ENCODE measurements around the gene TMEM59L.

DNA sequence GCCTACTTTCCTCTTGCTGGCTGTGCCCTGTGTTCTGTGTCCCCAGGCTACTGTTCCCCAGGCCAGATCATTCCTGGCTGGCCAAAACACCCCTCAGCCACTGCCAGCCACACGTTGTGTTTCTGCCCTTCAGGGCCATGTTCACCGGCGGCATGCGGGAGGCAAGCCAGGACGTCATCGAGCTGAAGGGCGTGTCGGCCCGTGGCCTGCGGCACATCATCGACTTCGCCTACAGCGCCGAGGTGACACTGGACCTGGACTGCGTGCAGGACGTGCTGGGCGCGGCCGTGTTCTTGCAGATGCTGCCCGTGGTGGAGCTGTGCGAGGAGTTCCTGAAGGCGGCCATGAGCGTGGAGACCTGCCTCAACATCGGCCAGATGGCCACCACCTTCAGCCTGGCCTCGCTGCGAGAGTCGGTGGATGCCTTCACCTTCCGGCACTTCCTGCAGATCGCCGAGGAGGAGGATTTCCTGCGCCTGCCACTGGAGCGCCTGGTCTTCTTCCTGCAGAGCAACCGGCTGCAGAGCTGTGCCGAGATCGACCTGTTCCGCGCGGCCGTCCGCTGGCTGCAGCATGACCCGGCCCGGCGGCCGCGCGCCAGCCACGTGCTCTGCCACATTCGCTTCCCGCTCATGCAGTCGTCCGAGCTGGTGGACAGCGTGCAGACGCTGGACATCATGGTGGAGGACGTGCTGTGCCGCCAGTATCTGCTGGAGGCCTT is 55.0 kb downstream of the TMEM59L start:
- TF ChIP-seq, protein P1, sequence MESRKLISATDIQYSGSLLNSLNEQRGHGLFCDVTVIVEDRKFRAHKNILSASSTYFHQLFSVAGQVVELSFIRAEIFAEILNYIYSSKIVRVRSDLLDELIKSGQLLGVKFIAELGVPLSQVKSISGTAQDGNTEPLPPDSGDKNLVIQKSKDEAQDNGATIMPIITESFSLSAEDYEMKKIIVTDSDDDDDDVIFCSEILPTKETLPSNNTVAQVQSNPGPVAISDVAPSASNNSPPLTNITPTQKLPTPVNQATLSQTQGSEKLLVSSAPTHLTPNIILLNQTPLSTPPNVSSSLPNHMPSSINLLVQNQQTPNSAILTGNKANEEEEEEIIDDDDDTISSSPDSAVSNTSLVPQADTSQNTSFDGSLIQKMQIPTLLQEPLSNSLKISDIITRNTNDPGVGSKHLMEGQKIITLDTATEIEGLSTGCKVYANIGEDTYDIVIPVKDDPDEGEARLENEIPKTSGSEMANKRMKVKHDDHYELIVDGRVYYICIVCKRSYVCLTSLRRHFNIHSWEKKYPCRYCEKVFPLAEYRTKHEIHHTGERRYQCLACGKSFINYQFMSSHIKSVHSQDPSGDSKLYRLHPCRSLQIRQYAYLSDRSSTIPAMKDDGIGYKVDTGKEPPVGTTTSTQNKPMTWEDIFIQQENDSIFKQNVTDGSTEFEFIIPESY (CRISPR knock-in tag; IDR thresholded peaks at IDR 0.05), result no peak
- TF ChIP-seq, protein P2, sequence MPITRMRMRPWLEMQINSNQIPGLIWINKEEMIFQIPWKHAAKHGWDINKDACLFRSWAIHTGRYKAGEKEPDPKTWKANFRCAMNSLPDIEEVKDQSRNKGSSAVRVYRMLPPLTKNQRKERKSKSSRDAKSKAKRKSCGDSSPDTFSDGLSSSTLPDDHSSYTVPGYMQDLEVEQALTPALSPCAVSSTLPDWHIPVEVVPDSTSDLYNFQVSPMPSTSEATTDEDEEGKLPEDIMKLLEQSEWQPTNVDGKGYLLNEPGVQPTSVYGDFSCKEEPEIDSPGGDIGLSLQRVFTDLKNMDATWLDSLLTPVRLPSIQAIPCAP (CRISPR knock-in tag; IDR thresholded peaks at IDR 0.05; ENCODE audit: low read depth), result no peak
- no peak for TF ChIP-seq KAT8 (CRISPR knock-in tag; IDR thresholded peaks at IDR 0.05)
- TF ChIP-seq, protein P3, sequence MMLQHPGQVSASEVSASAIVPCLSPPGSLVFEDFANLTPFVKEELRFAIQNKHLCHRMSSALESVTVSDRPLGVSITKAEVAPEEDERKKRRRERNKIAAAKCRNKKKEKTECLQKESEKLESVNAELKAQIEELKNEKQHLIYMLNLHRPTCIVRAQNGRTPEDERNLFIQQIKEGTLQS (CRISPR knock-in tag; IDR thresholded peaks at IDR 0.05), result no peak
- TF ChIP-seq, protein P4, sequence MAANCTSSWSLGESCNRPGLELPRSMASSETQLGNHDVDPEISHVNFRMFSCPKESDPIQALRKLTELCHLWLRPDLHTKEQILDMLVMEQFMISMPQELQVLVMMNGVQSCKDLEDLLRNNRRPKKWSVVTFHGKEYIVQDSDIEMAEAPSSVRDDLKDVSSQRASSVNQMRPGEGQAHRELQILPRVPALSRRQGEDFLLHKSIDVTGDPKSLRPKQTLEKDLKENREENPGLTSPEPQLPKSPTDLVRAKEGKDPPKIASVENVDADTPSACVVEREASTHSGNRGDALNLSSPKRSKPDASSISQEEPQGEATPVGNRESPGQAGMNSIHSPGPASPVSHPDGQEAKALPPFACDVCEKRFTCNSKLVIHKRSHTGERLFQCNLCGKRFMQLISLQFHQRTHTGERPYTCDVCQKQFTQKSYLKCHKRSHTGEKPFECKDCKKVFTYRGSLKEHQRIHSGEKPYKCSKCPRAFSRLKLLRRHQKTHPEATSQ (CRISPR knock-in tag; IDR thresholded peaks at IDR 0.05; ENCODE audit: borderline replicate concordance), result no peak
- no peak for TF ChIP-seq SUZ12 (IDR thresholded peaks at IDR 0.05; ENCODE audit: low read depth, low read length)
- TF ChIP-seq HCFC1 (IDR thresholded peaks at IDR 0.05; ENCODE audit: low read depth, low read length), result no peak
- TF ChIP-seq ZFP37 (CRISPR knock-in tag; IDR thresholded peaks at IDR 0.05; ENCODE audit: borderline replicate concordance), result no peak
- TF ChIP-seq POLR2A (IDR thresholded peaks at IDR 0.05; ENCODE audit: insufficient read depth in 1 of 2, low read depth in 2 of 2, low read length in 2 of 2), result no peak
